Fibroblast of upper back skin (primary cell): ENCODE results near the gene GAD2.

Experiments used
- DNase-seq: peaks from one replicate; pipeline ENCODE4 v3.0.0-alpha.2; 2013

GAD2 gene

DNA sequence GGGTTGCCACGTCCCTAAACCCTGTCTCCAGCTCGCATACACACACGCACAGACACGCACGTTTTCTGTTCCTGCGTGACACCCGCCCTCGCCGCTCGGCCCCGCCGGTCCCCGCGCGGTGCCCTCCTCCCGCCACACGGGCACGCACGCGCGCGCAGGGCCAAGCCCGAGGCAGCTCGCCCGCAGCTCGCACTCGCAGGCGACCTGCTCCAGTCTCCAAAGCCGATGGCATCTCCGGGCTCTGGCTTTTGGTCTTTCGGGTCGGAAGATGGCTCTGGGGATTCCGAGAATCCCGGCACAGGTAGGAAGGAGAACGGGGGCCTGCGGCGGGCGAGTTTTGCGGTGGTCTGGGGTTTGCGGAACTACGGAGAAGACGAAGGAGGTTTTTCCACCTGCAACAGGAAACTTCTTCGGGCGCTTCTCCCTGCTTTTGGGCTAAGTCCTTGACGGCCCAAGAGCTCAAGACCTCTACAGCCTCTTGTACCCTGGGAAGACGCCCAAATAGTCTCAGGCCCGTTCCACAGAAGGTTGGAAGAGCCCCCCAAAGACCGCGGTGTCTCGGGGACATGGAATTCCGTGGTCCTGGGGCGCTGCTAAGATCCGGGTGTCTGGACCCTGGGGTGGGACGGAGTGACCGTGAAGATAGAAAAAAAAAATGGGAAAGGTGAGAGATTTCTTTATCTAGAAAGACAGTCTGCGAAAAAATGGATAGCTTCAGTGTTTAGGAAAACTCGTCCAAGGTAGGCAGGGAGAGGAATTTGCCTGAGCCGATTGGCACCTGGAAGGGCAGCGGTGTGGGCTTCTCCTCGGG, at the start of gene GAD2:
TSS of gene GAD2 (plus strand) at position 190 of the 811 bp plus-strand sequence. CDS start at position 226, 36 bp downstream.
- no peak for DNase-seq

DNA sequence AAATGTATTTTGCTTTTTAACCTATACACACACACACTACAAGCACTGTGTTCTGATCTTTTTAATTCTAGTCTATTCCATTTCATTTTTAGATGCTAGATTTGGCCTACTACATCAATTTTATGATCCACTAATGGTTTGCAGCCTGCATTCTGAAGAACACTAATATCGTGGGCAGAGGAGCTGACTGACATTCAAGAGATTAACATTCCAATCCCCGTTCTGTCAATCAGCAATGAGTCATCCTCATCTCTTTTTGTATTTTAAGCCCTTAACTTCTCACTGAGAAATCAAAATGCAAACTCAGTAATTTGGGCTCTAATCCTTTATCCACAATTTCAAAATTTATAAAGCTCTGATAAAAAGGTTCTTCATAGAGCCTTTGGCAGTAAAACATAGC, 47.1 kb upstream of the GAD2 start:
- no peak for DNase-seq

DNA sequence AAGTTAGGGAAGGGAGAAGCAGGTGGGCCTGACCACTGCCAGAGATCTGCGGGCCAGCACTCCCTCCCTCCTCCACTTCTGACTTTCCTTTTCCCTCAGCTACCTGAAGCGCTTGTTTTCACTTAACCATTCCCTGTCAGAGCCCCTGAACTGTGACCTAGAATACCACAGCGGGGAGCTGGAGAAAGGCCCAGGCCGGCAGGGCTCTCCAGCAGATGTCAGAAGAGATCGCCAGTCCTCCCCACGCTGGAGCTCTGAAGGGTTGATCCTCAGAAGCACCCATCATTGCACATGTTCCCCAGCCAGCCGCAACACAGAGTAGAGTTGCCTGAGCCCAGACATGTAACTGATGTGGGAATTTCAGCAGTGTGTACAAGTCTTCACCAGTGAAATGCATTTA, 44.4 kb upstream of the GAD2 start:
- DNase-seq, result no peak

DNA sequence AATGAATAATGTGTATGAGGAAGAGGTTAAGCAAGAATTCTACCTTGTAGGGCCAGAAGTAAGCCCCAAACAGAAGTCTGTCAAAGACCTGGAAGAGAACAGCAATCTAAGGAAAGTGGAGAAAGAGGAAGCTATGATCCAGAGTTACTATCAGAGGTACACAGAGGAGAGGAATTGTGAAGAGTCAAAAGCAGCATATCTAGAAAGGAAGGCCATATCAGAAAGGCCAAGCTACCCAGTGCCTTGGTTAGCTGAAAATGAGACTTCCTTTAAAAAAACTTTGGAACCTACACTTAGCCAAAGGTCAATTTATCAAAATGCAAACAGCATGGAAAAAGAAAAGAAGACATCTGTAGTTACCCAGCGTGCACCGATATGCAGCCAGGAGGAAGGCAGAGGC, 42.7 kb upstream of the GAD2 start:
- no peak for DNase-seq

DNA sequence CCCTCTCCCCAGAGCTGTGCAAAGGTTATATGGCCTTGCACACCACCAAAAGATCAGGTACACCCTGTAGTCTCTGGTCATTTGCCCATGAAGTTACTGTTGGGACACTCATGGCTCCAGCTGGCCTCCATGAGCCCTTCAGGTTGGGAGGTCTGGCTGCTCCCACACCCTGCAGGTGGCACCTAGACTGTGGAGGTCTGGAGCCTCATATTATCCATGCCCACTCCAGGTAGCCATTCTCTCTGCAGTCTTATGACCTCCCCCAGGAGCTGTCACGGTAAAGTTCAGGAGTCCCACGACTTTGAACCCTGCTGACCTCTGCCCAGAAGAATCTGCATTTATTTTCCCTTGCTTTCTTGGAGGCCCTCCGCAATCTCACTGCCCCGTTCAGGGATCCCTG, 39.2 kb upstream of the GAD2 start:
- DNase-seq, result no peak

DNA sequence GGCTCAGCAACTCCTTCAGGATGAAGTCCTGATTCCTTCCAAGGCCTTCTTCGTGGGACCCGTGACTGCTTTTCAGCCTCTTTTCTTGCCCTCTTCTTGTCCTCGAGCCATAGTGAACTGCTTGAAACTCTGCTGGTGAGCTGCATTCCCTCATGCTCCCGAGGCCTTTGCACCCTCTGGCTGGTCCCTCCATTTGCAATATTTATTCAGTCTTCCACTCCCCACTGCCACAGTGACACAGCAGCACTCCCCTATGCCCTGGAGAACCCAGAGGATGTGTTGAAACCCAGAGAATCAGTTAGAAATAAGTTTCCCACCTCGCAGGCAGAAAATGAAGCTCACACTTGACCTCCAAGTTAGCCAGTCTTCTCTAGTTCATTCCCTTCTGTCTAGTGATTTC, 22.3 kb upstream of the GAD2 start:
- no peak for DNase-seq

DNA sequence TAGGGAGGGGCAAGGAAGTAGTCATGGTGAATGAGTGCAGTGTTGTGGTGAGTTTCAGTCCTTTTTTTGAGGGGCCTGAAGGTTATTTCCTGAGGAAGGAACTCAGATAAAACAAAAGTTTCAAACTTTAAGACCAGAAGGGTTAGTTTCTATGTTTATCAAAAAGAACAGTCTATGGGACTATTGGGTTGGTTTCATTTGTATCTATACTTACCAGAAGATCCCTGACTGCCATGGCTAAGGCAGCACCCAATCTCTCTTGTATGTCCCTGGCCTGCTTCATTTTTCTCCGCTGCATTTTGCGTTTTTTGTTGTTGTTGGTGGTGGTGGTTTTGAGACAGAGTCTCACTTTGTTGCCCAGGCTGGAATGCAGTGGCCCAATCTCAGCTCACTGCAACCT, 19.3 kb upstream of the GAD2 start:
- DNase-seq, result no peak

DNA sequence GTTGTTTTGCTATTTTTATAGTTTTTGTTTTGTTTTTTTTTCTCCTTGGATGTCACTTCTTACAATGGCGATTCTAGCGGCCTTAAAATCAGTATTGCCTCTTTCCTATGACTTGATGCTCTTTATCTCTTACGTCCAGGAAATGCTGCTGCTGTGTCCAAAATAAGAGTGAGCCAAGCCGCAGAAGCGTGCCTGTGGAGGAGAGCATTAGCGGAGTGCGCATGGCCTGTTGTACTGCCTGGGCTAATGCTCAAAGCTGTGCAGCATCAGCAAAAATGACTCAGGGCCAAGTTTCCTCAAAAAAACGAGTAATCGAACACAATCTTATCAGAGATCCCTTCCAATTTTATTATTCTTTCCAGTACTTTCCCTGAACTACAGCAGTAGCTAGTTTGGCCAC, 18.5 kb upstream of the GAD2 start:
- no peak for DNase-seq

DNA sequence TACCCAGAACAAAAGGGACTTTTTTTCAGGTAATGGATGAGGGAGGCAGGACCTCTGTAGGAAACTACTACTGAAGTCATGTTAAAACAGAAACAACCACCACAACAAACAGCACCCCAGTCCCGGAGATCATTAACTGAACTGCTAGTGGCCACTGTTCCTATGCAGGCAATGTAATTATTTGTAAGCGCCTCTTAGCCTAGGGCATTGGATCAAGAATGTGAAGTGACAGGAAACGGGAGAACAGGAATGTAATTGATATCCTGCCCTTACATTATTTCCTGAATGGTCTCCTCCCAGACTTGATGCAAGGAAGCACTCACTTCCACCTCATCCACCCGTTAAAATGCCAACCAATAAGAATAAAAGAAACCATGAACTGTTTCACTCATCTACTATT, 16.7 kb upstream of the GAD2 start:
- no peak for DNase-seq

DNA sequence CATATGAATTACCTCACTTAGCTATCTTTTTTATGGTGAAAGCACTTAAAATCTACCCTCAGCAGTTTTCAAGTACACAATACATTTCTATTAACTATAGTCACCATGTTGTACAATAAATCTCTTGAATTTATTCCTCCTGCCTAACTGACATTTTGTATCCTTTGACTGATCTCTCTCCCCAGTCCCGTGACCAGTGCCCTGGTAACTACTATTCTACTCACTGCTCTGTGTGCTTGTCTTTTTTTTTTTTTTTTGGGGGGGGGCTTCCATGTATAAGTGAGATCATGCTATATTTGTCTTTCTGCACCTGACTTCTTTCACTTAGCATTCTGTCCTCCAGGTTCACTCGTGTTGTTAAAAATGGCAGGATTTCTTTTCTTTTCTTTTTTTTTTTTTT, 11.4 kb upstream of the GAD2 start:
- no peak for DNase-seq

DNA sequence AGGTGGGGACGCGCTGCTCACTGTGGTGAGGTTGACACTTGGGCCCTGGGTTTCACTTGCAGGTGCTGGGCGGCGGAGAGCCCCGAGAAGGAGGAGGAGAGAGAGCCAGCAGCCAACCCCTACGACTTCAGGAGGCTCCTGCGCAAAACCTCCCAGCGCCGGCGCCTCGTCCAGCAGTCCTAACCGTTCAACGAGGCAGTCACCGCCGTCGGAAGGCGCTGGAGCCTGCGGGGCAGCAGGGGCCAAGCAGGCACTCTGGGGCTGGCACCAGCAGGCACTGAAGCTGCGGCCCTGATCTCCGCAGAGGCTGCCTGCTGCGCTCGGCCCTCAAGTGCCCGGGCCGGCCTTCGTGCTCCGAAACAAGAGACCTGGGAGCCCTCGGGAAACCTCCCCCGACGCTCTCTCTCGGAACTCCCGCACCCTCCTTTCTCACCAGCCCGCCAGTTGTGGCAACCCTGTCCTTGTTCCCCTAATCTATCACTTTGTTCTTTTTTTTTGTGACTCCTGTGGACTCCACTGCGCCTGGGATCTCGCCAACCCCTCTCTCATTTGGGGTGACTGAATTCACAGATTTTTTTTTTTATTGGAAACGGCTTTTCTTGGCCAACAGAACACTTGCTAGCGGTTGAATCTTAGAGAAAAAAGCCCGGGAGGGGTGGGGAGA, 4.7 kb upstream of the GAD2 start:
- no peak for DNase-seq

DNA sequence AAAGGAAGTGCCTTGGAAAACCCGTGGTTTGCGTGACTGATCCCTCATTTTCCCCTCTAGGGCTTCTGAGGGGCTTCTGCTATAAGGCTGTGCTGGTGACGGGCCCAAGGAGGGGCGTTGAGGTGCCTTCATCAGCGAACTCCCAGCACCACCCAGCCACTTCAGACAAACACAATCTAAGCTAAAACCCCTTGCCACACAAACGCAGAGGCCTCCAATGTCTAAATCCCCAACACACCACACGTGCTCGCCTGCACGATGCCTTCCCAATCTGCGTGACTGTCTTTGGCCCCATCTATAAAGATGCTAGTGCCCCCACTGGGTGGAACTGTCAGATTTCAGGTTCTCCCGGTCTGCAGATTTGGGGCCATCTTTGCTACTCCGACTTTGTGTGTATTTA, 4.1 kb upstream of the GAD2 start:
- DNase-seq, result no peak

DNA sequence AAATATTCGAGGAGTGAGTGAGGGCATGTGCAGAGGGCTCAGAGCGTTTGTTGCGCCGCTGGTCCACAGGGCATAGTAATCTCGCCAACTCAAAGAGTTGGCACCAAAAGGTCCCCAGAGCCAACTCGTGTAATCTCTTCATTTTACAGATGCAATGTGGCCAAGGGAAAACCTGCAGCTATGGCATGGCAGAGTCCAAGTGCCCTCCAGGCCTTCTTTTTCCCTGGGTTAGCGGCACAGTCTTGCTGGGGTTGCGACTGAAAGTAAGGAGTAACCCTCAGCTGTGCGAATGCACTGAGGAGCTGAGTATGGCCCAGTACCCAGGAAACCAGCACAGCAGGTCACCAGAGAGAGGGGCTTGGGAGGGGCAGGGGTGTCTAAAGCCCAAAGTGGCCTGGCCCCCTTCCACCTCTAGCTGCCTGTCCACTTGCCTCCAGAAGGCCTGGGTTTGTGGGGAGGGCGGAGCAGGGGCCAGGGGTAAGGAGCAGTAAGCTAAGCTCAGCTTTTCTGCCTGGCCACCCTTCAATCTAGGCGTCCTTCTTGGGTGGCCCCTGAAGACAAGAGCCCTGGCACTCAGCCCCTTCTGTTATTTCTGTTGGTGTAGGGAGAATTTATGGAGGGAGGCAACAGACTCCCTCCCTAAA, 3.3 kb upstream of the GAD2 start:
- no peak for DNase-seq

DNA sequence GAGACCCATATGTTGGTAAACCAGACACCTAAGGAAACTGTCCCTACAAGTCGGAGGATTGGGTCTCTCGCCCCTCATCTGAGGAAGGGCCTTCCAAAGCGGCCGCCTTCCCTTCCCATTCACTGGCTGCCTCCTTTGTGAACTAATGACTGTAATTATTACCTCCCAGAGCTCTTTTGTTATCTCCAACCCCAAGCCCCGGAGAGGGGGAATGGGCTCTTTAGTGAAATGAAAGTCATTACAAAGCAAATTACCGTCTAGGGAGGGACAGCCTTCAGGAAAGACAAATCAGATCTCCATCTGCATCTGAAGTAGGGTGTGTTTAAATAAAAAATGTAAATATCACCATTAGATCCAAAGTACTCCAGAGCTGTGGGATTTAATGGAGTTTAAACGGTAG, 2.6 kb upstream of the GAD2 start:
- DNase-seq, result no peak

DNA sequence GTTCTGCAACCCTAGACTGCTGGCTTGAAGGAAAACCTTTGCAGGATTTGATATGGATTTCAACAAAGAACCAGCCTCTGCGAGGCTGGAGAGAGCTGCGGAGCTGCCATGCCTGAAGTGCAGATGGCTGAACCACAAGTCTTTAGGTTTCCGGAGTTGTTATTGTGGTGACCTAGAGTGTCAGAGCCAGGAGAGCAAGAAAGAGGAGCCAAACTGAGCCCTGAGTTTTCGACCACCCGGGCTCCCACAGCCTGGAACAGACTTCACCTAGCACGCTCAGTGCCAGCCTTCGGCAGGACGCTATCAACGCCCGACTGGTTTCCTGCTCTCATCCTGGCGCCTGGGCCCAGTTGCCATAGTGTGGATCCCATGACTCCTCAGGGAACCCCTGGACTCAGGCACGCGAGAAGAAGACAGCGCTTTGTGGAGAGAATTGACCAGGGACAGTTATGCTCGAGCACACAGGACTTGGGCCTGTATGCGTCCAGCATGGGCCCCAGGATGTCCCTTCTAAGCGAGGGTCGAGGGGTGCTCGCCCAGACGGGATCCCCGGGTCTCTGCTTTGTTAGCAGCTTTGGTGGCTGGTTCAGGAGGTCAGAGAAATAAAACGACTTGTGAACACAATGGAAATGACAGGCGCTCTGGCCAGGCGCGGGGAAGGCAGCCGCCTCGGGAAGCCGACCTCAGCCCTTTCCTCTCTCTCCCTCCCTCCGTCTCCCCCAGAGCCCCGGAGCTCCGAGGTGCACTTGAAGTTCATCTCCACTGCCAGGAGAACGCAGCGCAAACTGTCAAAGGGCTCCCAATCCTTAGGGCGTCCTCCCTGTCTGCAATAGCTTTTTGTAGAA, 1.8 kb upstream of the GAD2 start:
- DNase-seq, result no peak

DNA sequence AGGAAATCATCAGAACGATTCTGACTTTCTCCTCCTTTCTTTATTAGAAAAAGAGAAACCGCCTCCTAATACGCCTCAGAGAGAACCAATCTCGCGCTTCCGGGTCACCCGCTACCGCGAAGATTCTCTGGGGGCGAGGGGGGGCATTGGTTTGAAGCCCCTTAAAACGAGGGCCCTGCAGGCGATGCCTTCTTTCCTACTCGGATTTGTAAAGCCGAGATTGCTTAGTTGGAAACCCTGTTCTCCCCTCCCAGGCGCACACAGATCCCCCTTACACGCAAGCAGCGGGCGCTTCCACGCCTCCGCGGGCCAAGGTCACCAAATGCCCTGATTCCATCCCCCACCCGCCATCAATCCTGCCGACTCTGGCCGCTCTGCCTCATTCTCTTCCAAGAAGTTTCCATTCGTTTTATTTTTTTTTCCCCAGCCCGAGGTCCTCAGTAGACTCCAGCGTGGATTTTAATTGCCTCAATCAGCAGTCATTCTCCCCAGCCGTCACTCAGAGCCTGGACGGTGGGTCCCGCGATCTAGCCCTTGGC, 1.1 kb upstream of the GAD2 start:
- no peak for DNase-seq

DNA sequence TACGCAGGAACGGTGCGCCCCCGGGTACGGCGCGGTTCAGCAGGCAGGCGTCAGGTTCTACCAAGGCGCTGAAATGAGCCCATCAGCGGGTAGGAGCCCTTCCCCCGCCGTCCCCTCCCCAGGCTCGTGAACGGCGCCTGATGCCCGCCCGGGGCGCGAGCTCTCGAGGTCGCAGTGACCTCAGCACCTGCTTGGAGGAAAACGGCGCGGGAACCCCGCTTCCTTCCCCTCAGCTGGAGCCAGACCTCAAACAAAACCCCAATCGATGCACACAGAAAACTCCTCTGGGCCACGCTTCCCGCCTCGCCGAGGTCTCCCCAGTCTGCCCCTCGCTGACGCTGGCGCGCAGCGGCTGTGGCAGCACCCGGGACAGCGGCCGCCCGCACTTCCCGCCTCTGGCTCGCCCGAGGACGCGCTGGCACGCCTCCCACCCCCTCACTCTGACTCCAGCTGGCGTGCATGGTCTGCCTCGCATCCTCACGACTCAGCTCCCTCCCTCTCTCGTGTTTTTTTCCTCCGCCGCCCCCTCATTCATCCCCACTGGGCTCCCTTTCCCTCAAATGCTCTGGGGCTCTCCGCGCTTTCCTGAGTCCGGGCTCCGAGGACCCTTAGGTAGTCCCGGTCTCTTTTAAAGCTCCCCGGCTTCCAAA, 514 bp upstream of the GAD2 start:
- DNase-seq, result peak; percentile 3

DNA sequence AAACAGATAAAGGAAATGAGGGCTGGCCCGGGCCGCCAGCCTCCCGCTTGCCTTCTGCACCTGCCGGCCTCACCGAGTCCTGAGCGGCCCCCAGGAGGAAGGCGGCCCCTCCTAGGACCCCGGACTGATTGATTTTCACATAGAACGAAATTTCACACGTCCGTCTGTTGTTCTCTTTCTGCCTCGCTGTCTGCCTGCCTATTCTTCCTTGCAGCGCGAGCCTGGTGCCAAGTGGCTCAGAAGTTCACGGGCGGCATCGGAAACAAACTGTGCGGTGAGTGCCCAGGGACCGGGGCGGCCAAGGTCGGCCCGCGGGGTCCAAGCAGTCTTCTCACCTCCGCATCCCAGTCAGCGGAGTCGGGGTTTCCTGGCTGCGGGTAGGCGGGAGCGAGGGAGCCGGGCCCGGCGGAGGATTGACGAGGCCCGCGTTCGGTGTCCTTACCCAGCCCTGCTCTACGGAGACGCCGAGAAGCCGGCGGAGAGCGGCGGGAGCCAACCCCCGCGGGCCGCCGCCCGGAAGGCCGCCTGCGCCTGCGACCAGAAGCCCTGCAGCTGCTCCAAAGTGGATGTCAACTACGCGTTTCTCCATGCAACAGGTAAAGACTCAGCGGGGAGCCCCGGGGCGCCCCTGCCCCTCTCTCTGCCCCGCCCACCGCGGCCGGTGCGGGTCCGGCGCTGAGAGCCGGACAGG, 967 bp downstream of the GAD2 start:
- no peak for DNase-seq

DNA sequence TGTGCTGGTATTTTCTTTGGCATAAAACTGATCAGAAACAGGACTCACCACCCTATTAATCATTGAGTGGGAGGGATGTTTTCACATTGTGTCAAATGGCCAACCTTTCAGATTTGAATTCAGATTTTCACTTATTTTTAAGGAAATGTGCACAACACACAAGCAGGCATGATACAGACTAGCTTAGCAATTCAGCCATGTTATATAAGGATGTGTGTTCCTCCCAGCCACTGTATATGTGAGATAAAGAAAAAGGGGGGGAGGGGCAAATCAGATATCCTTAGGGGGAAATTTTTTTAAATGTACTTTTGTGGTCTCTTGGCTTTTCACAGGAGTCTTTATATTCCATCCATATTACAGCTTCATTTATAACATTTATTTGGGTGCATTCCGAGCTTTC, 3.1 kb downstream of the GAD2 start:
- no peak for DNase-seq

DNA sequence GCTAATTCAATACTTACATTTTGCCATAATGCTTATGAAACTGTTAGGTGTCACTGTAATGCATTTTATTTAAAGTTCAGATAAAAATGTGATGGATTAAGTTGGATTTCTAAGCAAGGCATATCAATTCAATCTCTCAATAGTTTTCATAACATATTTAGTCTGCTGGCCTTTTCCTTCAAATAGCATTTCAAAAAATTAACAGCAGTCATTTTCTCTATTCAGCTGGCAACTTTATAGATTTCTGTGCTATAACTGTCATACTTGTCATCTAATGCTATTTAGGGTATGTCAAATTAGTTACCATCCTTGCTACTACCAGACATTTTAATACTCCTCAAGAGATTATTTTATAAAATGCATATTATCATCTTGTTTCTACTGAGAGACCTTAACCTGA, 4.3 kb downstream of the GAD2 start:
- no peak for DNase-seq

DNA sequence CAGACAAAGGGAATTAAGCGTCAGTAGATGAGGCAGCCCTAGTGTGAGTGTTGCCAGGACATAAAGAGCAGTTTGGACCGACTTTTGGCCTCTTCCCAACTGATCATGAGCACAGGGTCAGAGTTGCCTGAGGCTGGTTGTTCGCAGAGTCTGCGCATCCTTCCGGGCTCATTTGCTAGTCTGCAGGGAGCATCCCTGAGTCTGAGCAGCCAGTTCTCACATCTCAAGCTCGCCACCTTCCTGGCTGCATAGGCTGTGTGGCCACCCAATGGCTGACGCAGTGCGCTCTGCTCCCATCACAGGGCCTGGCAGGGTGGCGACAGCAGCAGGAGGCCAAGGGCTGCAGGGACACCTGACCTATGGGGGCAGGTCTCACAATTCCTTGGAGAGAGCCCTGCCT, 5.0 kb downstream of the GAD2 start:
- DNase-seq, result no peak

DNA sequence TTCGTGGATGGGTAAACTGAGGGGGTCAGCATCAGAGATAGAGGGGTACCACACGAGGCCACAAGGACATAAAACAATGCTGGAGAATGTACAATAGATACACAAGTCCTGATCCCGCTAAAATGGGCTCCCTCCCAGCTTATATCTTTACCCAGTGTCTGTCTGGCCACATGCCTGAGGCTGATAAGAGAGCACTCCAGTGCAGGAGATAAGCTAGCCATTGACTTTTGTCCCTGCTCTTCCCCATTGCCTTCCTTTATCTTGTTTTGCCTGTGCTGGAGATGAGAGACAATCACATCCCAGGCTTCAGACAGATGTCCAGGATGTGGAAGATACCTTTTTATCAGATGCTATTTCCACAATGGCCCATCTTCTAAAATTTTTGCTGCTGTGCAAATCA, 6.0 kb downstream of the GAD2 start:
- DNase-seq, result no peak
